ENCODE results near the gene C1orf159.
"Not testable (repeated sequence)": the region's sequence is repeated elsewhere in the genome, so short reads cannot be mapped to it uniquely, and the experiment has no call there.

The C1orf159 gene

DNA sequence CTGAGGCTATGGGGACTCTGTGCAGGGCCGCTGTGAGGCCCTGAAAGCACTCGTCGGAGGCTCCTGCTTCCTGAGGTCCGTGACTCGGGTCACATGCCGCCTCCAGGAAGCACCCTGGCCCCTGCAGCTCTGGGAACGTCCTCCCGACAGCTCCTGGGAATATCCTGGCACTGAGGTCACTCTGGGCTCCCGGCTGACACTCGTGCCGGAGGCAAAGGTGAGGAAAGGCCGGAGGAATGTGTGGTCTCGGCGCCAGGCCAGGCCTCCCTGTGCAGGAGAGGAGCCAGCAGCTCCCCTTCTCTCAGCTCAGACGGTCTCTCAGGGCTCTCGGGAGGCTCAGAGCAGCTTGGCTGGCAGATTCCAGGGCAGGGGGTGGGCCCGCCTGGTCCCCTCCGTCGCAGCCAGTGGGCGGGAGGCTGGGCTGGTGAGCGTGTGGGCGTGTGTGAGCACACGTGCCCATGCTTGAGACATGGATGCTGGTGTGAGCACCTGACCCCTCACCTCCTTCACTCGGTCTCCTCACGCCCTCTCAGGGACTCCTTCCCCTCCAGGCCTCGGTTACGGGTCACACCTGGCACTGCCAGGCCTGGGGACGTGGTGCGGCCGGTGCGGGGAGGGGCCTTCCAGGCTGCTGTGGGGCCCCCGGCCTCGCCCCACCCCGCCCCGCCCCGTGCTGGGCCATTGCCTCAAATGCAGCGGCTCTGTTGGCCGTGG lies 36.3 kb downstream of the C1orf159 start:
- DNase-seq: no peak

DNA sequence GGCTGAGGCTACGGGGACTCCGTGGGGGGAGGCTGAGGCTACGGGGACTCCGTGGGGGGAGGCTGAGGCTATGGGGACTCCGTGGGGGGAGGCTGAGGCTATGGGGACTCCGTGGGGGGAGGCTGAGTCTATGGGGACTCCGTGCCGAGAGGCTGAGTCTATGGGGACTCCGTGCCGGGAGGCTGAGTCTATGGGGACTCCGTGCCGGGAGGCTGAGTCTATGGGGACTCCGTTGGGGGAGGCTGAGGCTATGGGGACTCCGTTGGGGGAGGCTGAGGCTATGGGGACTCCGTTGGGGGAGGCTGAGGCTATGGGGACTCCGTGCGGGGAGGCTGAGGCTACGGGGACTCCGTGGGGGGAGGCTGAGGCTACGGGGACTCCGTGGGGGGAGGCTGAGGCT lies 38.5 kb downstream of the C1orf159 start:
- not testable (repeated sequence) for DNase-seq

DNA sequence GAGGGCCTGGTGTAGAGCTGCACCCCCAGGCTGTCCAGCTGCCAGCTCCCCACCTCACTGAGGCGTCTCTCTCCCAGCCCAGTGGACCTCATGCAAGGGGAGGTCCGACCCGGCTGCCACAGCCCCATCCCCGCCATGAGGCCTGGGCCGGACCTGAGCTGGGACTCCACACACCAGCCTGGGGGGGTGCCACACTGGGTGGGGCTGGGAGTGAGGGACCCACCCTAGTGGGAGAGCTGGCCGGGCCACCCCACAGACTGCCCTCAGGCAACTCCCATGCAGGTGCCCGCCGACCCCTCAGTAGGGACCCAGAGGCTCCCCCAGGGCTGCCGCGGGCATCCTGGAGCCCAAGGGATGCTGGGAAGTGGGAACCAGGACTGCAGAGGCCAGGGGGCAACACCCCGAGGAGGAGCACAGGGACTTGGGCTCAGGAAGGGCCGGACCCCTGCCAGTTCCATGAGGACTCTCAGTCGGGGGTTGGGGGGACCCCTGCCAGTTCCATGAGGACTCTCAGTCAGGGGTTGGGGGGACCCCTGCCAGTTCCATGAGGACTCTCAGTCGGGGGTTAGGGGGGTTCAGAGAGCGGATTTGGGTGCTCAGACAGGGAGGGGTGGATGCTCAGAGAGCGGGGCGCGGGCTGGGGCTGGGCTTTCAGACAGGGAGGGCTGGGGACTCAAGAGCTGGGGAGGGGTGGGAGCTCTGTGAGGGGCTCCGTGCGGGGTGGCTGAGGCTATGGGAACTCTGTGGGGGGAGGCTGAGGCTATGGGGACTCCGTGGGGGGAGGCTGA lies 40.5 kb downstream of the C1orf159 start:
- no peak for DNase-seq

DNA sequence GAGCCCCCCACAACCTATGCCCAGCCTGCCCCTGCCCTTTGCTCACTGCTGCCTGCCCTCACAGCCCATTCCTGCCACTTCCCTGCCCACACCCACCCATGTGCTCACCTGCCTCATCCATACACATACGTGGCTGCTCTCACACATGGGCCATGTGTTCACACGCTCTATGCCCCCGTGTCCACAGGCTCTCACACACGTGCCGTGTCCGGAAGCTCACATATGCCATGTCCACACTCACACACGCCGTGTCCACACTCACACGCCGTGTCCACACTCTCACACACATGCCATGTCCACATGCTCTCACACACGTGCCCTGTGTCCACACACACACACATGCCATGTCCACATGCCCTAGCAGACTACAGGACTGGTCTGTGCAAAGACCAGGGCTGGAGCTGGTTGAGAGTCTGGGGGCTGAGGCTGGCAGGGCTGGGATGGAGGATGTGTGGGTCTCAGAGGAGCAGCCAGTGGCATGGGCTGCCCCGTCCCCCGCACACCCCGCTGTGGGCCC lies 41.2 kb downstream of the C1orf159 start:
- DNase-seq: no peak

- DNase-seq: no peak
Measured at GRCh38 chr1:1073743-1074587, 41.9 kb downstream of the C1orf159 start, which contains the start of gene RNF223. Gene RNF223, minus strand, starts transcription at chr1:1074306. Its CDS starts 1,740 bp downstream, at chr1:1072566.

GRCh38 chr1:1072849-1073742 lies 42.8 kb downstream of the C1orf159 start:
- DNase-seq: no peak

DNA sequence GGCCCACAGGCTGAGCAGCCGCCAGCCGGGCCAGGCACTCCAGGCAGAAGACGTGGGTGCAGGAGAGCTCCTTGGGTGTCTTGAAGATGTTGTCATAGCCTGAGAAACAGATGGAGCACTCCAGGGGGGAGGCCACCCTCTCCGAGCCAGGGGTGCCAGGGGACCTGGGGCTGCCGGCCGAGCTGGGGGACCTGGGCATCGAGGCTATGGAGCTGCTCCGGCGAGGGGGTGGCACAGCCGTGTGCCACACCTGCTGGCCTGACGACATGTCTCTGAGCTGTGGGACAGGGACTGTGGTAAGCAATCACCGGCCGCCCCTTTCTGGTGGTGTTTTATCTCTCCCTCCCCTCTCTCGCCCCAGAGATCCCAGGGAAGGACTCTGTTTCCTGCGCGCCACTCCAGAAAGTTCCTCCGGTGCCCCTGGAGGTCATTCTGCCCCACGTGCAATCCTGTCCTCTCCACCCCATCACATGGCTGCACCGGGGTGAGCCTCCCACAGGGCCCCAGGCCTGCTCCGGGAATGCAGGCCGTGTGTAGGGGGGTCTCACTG lies 43.5 kb downstream of the C1orf159 start:
- no peak for DNase-seq

GRCh38 chr1:1071486-1072298 lies 44.2 kb downstream of the C1orf159 start:
- no peak for DNase-seq

- no peak for DNase-seq
Measured at GRCh38 chr1:1069711-1070676, 45.9 kb downstream of the C1orf159 start.

DNA sequence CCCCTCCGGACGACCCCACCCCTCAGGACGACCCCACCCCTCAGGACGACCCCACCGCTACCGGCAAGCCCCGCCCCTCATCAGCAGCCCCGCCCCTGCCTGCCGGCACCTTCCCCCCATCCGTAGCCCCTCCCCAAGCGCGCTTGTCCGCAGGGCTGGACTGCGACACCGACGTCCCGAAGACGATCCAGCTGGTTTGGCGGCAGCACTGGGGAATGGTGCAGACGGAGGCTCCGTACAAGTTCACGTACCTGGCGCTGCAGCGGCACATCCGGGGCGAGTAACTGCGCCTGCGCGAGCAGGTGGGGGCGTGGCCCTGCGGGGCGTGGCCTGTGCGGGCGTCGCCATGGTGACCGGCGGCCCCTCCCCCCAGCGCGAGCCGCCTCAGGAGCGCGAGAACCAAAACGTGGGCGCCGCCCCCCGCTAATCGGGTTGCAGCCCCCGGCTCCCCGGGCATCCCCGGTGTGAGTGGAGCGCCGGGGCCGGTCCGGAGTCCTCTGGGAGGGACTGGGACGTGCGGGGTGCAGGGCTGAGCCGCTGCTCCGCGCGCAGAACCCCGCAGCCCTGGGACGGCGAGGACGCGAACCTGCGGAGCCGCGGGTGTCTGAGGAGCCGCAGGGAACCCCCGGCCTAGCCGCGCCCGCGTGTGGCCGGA lies 46.7 kb downstream of the C1orf159 start:
- peak; percentile 71 to 93 (median 90) for DNase-seq

DNA sequence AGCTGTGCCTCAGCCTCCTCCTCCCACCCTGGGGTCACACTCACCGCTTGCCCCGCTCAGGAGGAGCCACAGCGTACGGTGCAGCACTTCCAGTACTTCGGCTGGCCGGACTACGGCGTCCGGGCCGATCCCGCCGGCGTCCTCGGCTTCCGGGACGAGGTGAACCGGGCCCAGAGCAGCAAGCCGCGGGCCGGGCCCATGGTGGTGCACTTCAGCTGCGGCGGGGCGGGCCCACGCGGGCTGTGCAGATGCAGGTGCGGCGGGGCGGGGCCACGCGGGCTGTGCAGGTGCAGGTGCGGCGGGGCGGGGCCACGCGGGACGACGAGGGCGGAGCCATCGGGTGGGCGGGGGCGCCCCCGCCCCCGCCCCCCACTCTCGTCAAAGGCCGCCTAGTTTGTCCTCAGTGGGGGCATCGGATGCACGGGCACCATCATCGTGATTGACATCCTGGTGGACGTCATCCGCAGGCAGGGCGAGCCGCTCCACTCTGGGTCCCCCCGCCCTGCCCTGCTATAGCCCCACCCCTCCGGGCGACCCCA lies 47.3 kb downstream of the C1orf159 start:
- peak in 3 of 4 experiments; percentile 17 to 69 (median 35) for DNase-seq

DNA sequence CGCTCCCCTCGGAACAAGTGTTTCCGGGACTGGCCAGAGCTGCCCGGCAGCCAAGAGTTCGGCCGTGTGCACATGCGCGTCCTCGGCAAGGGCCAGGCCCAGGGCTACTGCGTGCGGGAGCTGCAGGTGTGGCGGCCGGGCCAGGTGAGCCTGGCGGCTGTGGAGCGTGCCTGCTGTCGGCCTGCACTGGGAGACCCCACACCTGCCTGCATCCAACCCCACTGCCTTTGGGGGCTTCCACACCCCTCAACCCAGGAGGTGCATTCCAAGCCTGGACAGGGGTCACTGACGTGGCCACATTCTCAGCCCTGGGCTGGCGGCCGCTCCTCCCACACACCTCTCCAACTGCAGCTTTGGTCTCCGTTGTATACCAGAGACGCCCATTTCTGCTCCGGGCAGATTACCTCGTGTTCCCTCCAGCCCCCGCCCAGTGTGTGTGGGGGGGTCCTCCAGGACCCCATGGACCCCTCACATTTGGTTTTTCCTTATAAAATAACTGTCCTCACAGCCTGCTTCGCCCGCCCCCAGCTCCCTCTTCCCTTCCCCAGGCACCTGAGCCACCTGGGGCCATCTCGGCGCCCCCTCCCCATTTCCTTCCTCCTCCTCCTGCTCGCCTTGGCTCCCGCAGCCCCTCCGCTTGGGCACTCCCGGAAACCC lies 47.9 kb downstream of the C1orf159 start:
- DNase-seq: no peak

GRCh38 chr1:1067284-1067859 lies 48.5 kb downstream of the C1orf159 start:
- DNase-seq: no peak

DNA sequence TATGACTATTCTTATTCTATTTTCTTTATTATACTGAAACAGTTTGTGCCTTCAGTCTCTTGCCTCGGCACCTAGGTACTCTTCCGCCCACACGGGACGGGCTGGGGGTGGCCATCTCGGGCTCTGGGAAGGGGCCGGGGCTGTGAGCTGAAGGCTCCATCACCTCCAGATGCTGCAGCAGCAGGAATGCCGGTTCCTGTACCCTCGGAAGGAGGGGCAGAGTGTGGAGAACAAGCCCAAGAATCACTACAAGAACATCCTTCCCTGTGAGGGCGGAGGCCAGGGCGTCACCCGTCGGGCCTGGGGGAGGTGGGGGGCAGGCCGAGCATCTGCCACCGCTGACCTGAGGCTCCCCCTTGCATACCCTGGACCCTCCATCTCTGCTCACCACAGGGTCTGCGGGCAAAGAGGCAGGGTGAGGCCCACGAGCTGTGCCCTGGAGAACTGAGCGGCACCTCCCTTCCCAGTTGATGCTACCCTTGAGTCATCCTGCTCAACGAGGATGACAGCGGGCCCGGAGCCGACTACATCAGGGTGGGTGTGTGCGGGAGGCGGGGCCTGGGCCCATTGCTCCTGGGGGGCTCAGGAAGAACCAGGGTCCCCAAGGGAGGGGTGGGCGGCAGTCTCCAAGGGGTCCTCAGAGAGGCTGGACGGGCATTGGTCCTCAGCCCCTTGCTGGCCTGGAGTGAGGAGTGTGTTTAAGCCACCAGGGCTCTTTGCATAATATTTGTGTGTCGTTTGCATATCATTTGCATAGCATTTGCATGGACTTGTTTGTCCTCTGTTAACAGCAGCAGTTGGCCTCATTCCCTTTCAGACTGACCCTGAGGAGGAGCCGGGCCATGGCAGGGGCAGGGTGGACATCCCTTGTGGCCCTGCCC lies 49.2 kb downstream of the C1orf159 start:
- DNase-seq: no peak

- not testable (repeated sequence) for DNase-seq
Measured at GRCh38 chr1:1065940-1066304, 50.0 kb downstream of the C1orf159 start.

- no peak for DNase-seq
Measured at GRCh38 chr1:1065265-1065939, 50.5 kb downstream of the C1orf159 start.

All from activated naive CD4-positive, alpha-beta T cell (primary cell).